Panc1 (cell line): ENCODE results near the gene CROCC.
"Not testable (repeated sequence)": the region's sequence is repeated elsewhere in the genome, so short reads cannot be mapped to it uniquely, and the experiment has no call there.

Experiments used
- SIN3A ChIP-seq: IDR thresholded peaks from 2 replicates; pipeline ENCODE4 v1.6.1; 2012; ENCODE audit warnings: low read depth, mild to moderate bottlenecking, low read length, moderate library complexity, borderline replicate concordance; ENCODE audit not compliant: insufficient read depth
- TCF7L2 ChIP-seq: IDR thresholded peaks from 2 replicates; pipeline ENCODE4 v1.6.1; 2011; ENCODE audit warnings: mild to moderate bottlenecking, low read depth, low read length, inconsistent platforms
- TF ChIP-seq, protein P1 (sequence below): fragments of 450-650 bp; IDR thresholded peaks from 2 replicates; pipeline ENCODE4 v1.5.1; 2017; ENCODE audit warnings: mild to moderate bottlenecking

DNA sequence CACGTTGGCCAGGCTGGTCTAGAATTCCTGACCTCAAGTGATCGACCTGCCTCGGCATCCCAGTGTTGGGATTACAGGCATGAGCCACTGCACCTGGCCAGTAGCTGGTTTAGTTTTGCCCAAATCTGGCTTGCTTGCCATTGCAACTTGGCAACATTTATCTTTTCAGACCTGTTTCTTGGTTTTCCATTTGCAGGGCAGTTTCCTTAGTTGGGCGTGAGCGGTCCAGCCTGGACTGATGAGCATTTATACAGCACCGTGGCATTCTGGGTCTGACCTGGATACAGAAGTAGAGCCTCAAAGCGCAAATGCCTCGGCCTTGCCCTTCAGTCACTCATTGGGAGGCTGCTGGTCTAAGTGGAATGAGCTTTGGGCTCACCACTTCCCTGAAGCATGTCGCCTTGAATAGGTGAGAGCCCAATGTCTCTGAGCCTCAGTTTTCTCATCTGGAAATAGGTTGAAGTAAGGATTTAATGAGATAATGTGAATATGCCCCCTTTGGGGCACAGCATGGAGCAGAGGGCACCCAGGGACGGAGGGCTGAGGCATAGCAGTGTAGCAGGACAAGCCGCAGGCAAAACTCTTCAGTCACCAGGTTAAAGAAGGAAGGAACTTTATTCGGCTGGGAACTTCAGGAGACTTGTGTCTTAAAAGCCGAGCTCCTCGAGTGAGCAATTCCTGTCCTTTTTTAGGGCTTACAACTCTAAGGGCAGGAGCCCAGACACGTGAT, 2.6 kb upstream of the CROCC start:
- TF ChIP-seq, protein P1, sequence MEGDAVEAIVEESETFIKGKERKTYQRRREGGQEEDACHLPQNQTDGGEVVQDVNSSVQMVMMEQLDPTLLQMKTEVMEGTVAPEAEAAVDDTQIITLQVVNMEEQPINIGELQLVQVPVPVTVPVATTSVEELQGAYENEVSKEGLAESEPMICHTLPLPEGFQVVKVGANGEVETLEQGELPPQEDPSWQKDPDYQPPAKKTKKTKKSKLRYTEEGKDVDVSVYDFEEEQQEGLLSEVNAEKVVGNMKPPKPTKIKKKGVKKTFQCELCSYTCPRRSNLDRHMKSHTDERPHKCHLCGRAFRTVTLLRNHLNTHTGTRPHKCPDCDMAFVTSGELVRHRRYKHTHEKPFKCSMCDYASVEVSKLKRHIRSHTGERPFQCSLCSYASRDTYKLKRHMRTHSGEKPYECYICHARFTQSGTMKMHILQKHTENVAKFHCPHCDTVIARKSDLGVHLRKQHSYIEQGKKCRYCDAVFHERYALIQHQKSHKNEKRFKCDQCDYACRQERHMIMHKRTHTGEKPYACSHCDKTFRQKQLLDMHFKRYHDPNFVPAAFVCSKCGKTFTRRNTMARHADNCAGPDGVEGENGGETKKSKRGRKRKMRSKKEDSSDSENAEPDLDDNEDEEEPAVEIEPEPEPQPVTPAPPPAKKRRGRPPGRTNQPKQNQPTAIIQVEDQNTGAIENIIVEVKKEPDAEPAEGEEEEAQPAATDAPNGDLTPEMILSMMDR: not testable (repeated sequence)
- not testable (repeated sequence) for TF ChIP-seq TCF7L2, SIN3A
